GM21619 (cell line): Measurements from ENCODE around the gene SKIC8.

Source experiments
- ATAC-seq: cut with Tn5 transposase; IDR thresholded peaks from one replicate; pipeline ENCODE4 v1.9.1; 2021; ENCODE audit not compliant: unreplicated experiment

SKIC8 gene

DNA sequence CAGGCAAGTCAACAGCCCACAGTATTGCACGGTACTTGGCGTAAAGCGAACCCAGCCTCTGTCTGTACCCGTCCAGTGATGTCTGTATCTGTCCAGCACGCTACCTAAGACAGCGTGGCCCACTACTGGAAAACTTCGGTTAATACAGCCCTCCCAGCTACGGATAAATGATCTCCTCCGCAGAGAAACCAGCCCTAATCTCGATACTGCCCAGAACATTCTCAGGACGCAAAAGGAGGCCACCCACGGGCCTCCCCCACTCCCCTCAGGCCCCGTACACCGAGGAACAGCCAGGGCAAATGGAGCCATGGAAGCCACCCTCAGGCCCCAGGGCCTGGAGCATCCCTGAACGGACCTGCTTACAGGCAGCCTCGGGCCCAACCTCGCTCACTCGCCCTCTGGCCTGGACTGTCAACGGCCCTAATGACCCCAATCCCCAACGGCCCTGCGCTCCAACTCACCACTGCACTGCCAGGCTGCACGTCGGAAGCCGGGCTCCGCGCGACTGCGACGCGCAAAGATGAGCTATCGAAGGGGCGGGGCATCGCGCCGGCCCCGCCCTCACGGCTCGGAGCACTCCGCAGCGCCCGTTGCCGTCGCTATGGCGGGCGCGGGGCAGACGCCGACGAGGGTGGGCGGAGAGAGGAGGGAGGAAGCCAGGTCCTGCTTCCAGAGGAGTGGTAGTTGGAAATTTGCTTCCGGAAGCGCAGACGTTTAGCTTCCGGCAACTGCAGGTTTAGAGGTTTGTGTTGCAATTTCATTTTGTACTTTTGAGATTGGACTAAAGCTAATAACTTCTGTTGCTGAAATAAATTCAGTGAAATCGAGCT lies at the start of gene SKIC8:
Gene SKIC8, minus strand, starts transcription at position 509 of the 830 bp plus-strand sequence. CDS start 3,923 bp downstream, outside the sequence.
- peak; percentile 84 for ATAC-seq

DNA sequence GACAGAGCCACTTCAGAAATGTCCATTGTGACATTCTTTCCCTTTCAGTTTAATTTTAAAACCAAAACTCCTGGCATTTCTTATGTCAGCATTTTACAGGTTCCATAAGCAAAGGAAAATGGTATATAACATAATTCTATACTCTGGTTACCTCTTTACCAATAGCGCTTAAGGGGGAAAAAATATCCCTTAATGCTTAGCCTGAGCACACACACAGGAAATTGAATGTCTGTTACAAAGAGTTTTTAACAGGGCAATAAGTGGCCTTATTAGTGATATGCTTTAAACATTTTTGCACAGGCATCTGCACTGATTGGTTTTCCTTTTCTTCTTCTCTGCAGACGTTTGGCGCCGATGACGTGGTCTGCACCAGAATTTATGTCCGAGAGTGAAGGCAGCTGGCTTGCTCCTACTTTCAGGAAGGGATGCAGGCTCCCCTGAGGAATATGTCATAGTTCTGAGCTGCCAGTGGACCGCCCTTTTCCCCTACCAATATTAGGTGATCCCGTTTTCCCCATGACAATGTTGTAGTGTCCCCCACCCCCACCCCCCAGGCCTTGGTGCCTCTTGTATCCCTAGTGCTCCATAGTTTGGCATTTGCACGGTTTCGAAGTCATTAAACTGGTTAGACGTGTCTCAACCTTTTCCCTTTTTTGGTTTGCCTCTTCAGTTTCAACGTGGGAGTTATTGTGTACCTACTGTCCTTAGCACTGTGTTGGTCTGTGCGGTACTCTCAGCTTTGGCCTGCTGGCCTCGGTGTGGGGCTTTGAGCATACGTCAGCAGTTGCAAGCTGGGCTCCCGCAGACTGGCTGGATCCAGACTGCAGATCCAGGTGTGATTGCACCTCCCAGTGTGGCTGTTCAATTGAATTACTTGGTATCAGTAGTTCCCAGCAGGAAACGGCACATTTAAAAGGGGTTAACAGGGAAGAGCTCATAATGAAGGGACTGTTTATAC lies 48.5 kb upstream of the SKIC8 start:
- no peak for ATAC-seq

DNA sequence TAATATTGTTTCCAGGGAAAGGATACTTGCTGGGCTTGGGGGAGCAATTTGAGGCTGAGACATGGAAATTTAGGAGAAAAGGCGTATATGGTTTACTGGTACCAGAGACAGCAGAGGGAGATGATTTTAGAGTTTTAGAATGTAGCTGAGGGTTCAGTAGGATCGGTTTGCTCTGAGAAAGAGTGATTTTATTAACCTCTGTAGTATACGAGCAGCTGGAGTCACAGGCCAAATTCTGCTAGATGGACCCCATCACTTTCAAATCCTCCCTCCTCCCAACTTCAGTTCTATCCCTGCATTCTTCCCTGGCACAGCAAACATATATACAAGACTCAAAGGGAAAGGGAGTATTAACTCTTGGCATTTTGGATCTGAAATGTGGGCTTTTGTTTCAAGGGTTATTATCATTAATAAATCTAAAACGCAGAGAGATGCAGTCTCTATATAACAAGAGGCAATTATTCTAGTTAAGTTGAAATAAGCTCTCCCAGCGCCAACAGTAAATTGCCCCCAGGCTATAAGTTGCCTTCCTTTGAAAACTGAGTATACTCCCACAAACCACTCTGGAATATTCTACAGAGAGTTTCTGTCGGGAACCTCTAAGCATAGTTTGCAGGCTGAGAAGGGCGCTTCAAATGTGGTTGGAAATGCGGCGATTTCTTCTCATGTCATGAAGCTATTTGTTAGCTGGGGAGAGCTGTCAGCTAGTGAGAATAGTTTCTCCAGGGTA lies 46.2 kb upstream of the SKIC8 start:
- no peak for ATAC-seq

DNA sequence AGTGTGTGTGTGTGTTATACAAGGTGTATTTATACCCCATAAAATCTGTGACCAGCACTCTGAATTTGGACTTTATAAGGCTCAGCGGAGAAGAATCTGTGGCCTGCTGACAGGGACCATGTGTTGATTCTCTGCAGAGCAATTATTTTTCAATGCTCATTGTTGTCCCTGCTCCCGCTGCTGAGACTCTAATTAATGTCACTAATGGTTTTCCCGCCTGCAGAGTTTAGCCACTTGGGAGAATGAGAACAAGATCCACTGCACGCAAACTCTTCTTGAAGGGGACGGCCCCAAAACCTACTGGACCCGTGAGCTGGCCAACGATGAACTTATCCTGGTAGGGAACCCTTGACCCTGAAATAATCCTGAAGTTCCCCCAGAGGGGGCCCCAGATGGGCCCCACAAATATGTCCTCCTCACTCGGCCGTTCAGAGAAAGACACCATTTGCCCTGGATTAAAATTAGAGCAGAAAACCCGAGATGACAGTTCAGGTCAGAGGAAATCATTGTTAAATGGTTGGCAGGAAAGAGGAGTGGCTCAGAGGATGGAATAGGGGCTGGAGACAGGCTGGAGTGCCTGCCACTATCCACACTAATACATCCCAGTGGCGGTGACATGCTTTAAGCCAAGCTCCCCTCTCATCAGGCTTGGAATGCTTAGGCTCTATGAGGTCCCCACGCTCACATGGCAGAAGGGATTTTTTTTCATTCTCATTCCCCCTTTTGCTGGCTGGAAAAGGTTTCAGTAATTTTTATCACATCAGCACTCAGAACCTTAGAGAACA lies 44.1 kb upstream of the SKIC8 start:
- ATAC-seq: no peak

DNA sequence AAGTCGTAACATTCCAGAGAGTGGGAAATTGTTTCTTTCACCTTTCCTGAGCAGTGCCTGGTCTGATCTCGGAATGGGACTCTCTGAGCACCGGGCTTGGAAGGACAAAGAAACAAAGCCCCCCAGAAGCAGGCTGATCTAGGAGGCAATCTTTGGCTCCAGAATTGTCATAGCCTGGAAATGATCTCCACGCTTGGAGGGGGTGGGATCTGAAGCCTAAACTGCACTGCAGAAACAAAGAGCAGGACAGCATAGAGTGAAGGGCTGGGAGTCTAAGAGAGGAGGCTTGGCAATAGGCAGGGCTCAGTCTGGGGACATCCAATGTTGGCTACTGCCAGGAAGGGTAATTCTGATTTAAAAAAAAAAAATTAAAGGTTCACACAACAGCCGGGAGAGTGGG lies 42.6 kb upstream of the SKIC8 start:
- ATAC-seq: no peak

DNA sequence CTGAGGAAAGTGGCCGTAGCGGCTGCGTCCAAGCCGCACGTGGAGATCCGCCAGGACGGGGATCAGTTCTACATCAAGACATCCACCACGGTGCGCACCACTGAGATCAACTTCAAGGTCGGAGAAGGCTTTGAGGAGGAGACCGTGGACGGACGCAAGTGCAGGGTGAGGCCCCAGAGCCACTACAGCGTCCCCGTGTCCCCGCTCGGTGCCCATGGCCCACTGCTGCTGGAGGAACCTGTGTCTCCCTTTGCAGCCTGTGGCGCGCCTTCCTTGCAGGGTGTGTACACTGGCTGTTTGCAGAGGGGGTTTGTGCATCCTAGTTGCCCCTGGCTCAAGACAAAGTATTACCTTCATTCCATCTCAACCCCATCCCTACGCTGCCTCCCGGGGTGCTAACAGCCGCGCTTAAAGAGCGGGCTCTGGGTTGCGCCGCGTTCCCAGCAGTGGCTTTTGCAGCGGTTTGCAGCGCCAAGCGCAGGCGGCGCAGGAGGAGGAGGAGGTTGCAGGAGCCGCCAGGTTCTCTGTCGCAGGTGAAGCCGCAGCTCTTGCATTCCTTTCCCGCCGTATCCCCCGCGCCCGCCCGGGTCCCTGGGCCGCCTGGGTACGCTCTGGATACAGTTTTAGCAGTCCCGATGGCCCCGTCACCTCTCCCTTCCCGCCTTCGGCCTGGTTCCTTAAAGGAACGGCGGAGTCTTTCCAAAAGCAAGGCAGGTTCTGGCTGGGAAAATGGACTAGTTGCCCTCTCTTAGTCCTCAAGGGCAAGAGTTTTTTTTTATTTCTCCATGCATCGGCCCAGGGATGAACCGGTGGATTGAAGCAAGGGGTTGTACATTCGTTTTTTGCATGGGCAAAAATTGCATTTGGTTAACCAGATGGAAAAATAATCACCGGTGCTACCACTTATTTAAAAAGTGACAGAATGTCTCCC lies 41.9 kb upstream of the SKIC8 start:
- no peak for ATAC-seq

DNA sequence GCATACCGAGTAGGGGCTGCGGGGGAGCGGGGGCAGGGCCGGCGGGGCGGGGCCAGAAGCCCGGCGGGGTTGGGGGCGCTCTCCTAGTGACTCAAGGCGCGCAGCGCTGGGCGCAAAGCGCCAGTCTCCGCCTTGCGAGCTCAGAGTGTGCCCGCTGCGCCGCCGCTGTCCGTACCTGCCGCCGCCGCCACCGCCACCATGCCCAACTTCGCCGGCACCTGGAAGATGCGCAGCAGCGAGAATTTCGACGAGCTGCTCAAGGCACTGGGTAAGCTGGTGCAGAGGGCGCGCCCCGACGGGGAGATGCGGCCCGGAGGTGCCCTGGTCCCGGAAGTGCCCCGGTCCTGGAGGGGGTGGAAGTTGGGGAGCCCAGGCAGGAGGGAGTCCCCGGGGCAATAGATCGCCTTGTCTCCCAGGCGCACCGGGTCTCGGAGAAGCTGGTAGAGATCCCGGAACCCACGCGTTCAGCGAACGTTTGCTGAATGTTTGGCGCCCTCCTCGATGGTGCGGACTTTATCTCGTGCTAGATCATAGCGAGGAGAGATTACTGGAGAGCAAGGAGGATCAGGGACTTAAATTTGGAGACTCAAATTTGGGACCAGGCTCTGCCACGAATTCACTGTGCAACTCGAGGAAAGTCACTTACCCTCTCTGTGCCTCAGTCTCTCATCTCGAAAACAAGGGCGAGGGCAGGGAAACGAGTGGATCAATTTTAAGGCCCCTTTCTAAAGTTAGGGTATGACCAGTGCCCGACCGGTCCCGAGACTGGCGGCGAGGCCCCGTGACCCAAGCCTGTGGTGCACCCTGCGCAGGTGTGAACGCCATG lies 41.0 kb upstream of the SKIC8 start, which contains the start of gene CRABP1:
Gene CRABP1, plus strand, starts transcription at position 123 of the 826 bp plus-strand sequence. Its CDS starts 76 bp downstream, at position 199.
- no peak for ATAC-seq

DNA sequence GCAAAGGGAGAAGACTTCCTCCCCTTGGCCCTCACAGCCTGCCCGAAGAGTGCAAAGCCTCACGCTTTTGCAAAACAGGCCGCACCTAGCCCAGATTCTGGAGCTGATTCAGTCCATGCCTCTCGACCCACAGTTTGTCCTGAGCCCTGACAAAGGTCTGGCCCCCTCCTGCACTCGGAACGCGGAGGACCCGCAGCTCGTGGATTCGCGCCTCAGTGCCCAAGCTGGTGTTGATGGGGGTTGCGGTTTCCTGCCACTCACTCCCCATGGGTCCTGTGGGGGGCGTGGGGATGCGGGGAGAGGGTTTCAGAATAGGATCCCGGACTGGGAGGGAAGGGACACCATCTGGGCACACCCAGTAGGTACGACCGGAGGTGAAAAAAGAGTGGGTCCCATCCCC lies 40.1 kb upstream of the SKIC8 start:
- ATAC-seq: no peak

DNA sequence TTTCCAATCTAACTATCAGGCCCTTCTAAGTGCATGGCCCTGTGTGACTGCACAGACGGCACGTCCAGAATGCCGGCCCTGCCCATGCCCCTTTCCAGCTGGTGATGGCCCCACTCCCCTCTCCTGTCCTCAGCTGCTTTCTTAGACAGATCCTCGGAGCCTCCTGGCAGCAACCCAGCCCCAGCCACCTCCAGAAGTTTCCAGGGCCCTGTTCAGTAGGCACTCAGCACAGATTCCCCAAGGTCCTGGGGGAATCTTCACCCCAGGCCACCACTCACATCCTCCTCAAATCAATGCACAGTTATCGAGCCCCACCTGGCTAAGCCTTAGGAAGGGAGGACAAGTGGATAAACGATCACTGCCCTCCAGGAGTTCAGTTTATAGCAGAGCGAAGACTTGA lies 39.4 kb upstream of the SKIC8 start:
- ATAC-seq: no peak

DNA sequence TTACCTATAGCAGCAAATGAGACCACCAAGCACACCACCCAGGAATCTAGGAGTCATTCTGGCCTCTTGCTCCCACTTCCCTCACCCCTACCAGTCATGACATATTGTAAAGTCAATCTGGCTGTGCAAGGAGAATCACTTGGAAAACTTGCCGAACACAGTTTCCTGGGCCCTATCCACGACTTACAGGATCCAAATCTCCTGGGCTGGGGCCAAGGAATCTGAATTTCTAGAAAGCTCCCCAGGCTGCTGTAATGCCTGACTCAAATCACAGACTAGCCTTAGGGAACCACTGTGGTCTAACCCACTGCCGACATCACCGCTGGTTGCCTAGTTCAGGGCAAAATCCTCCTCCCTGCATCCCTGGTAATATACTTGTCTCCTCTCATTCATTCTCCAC lies 36.6 kb upstream of the SKIC8 start:
- ATAC-seq: no peak

DNA sequence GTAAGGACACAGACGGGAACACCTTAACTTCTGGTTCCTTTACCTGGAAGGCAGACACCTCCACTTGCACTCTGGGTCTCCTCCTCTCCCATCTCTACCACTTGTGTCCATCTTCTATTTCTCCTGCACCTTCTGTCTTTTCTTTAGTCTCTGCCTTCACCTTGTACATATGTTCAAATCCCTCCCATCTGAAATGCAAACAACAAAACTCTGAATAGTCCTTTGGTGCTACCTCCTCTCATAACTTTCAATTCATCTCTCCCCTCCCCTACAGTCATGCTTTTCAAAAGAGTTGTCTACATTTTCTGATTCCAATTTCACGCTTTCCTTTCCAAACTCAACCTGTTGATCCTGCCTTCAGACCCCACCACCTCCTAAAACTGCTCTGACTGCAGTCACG lies 35.4 kb upstream of the SKIC8 start:
- ATAC-seq: no peak

DNA sequence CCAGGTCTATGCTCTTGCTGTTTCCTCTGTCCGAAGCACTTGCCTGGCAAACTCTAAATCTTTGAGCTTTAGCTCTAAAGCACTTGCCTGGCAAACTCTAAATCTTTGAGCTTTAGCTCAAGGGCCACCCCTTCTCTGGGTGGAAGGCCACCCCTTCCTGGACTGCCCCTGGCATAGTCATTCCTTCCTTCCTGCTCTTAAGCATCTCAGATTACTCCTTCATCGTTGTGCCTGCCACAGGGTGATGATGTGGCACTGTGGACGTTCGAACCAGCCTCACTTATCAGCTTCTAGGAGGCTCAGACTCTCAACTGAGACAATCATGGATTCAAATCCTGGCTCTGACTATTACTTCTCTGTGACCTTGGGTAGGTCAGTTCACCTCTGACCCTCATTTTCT lies 30.2 kb upstream of the SKIC8 start:
- no peak for ATAC-seq

DNA sequence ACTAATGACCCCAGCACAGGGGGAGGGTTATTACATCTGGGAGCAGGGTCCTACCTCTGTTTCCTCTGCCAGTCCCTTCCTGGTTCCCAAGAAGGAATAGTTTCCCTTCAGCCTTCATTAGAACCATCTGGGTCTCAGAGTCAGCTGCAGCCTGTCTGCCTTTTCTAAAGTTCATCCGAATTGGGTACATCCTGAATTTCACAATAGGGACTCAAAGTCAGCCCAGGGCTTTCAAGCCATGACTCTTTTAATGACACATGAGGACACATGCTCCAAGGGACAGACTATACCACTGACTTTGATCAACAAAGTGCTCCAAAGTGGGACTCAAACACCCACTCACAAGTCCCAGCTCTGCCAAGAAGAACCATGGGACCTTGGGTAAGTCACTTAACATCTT lies 28.1 kb upstream of the SKIC8 start:
- no peak for ATAC-seq

DNA sequence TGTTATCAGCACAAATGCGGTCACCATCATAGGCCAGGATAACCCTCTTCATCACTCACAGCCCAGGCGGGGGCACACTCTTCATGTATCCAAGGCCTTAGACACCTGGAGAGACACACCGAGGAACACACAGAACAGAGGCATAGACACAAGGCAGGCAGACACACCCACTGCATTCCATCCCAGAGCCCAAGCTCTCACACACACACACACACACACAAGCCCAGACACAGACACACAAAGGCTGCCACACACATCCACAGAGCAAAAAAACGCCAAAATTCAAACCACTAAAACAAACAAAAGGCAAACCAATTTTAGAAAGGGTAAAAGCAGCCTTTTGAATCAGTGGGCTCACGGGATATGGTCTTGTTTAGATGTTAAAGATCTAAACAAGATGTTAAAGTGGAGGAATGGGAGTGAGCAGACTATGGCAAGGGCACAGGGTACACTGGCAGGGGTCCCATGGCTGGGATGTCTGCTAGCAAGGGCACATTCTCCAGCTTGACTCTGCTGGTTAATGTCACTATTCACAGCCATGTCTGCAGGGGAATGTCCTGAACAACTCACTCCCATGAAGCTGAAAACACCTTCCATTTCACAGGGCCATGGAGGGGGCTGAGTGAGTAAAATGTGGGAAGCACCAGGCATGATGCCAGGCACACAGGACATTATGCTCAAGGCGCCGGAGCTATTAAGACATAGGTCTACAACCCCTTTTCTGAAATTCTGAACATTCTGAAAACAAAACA lies 25.9 kb upstream of the SKIC8 start:
- no peak for ATAC-seq

DNA sequence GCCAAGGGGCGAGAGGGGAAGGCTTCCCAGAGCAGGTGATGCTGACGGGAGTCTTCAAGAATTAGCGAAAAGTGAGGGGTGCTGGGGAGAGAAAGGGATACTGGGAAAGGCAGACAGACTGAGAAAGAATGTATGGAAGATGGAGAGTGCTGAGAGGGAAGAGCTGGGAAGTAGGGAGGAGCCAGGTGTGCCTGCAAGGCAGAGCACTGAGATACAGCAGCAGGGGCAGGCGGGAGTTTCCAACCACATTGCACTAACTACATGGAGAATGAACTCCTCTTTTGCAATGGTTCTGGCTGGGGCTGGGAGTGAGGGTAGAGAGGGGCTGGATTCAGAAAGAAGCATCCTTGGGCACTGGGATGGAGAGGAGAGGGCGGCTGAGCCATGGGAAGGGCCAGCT lies 24.7 kb upstream of the SKIC8 start:
- ATAC-seq: no peak

DNA sequence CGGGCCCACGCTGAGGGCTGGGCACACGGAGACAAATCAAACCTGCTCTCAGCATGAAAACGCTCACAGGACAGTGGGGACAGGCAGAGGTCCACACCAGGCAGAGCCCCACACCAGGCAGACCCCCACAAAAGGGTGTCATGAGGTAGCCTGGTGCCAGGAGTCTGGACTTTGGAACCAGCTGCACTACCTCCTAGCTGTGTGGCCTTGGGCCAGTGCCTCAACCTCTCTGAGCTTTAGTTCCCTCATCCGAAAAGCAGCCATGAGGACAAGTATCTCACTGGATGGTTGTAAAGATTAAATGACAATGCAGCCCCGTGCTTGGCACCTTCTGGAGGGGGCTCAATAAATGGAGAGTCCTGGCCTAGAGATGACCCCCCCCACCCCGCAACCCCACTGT lies 24.3 kb upstream of the SKIC8 start:
- no peak for ATAC-seq

DNA sequence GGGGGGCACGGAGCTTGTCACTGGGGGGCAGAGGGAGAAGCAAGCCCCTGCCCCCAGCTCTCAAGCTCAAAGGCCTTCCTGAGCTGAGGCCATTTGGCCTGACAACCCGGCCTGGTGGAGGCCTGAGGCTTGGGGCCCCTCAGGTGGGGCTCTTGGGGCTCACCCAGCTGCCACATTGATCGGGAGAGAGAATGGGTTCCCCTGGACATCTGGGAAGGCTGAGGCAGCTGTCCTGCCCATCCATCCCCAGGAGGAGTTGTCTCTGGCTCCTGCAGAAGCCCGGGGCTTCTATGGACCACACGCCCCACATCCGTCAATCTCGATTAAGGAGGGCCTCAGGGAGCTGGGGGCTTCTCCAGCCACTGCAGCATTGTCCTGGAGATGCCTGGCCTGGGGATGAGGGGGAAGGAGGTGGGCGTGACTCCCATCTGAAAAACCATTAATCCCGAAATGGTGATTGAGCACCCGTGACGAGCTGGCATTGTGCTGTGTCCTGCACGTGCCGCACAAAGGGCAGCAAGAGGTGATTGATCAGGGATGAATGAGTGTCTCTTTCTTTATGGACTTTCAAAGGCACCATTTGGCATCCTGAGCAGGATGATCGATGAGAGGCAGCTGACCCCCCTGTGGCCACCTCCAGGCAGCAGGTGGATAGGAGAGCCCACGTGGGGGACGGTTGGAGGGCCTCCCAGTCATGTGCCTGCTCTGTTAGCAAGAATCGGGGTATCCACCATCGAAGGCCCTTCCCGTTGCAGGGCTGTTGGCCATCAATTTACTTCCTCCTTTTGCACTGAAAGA lies 23.5 kb upstream of the SKIC8 start:
- no peak for ATAC-seq
